NCI-H446 (cell line): ENCODE data around the gene PLEKHA6.

ENCODE experiments used
- DNase-seq, 2 experiments: peaks; one replicate each; lab custom pipeline; 2025; lab: John Stamatoyannopoulos, UW

The PLEKHA6 gene

DNA sequence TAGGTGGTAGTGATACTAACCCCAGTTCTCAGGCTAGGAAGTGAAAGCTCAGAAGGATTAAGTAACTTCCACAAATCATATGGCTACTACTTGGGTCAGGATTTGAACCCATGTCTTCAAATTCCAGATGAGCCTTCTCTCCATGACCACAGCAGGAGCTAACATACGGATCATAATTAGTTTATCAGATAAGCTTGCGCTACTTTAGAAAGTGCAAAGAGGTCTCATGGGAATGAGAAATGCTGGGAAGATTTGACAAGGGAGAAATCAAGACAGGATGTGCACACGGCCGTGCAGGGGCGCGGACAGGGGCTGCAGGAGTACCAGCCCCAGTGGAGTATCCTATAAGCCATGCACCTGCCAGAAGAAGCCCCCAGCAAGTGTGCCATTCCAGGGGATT lies 5.2 kb downstream of the PLEKHA6 start:
- DNase-seq, result no peak

- DNase-seq, result no peak
Observed at GRCh38 chr1:204353213-204353910, 6.4 kb downstream of the PLEKHA6 start.

- peak; percentile 84 to 96 for DNase-seq
Observed at GRCh38 chr1:204350857-204351573, 8.7 kb downstream of the PLEKHA6 start.

GRCh38 chr1:204350312-204350711 lies 9.4 kb downstream of the PLEKHA6 start:
- peak; percentile 19 to 59 for DNase-seq

DNA sequence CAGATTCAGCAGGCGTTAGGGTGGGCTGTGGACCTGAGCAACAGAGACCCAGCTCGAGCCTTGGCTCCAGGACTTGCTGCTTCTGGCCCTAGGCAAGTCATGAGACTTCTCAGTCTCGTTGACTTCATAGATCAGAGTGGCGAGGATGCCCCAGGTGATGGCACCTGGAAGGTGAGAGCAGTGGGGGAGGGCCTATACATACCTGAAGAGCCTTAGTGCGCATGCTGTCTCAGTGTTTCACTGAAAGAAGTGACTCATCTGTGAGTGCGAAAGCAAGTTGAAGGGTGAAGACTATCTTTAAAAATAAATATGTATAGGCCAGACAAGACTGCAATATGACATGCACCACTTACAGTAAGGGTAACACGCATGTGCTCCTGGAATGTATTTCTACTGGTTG lies 10.1 kb downstream of the PLEKHA6 start:
- no peak for DNase-seq

DNA sequence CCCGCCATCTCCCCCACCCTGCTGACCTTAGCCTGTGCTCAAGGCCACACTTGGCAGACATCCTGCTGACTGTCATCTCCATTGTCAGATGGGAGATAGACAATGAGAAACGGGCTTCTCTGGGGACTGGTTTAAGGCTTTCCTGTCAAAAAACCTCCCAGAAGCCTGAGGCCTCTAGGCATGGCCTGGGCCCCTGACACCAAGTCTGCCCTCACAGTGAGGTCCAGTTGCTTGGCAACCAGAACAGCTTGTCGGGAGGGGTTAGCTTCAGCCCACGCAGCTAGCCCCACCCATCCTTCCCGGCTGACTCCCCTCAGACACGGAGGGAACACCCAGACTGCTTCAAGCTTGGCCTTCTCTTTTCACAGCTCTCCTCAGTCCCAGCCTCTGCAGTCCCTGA lies 11.0 kb downstream of the PLEKHA6 start:
- peak in 1 of 2 experiments; percentile 43 for DNase-seq

DNA sequence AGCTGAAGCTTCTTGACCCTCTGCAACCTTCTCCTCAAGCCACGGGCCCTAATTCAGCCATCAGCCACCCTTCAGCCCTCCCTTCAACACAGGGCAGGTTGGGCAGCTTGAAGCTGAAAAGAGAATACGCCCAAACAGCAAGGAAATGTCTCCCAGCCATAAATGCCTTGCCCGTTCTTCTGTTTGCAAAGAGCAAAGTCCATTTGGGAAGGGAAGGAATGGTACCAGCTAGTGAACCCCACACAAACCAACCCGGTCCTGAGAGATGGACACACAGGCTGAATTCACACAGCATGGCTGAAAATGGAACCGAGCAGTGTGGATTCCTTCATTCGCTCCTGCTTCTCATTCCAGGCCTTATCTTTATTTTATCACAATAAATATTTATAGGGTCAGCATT lies 11.5 kb downstream of the PLEKHA6 start:
- DNase-seq, result no peak

- no peak for DNase-seq
Observed at GRCh38 chr1:204345941-204346645, 13.6 kb downstream of the PLEKHA6 start.

GRCh38 chr1:204345438-204345841 lies 14.3 kb downstream of the PLEKHA6 start:
- DNase-seq, result no peak

GRCh38 chr1:204344665-204345355 lies 14.9 kb downstream of the PLEKHA6 start:
- DNase-seq, result peak; percentile 74 to 76

DNA sequence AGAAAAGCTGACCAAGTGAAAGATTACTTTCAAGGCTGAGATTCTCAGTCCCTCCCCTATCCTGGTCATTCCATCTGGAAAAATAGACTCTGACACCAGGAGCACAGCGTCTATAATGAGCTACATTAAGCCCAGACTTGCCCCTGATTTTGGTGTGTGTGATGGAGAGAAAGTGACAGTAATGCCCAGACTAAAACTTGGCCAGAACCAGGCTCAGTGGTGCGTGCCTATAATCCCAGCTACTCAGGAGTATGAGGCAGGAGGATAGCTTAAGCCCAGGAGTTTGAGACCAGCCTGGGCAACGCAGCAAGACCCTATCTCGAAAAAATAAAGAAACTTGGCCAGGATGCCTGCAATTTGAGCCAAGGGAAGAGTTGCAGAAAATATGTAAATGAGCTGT lies 15.9 kb downstream of the PLEKHA6 start:
- DNase-seq, result peak; percentile 41 to 59

- no peak for DNase-seq
Observed at GRCh38 chr1:204343247-204343646, 16.5 kb downstream of the PLEKHA6 start.

GRCh38 chr1:204342310-204342709 lies 17.4 kb downstream of the PLEKHA6 start:
- no peak for DNase-seq

DNA sequence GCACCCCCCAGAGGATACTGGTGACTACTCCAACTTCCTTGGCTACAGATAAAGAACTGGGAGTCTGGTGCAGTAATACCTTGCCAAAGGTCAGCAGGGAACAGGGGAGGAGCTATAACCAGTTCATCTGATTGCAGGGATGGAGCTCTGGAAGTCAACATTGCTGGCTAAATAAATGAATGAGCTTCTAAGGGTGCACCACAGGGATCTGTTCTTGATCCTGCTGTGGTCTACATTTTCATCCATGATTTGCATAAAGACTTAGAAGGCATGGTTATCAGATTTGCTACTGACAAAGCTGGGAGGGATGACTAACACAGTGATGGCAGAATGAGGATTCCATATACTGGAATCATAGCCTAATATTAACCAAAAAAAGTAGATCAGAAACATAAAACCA lies 18.3 kb downstream of the PLEKHA6 start:
- peak in 1 of 2 experiments; percentile 50 for DNase-seq

DNA sequence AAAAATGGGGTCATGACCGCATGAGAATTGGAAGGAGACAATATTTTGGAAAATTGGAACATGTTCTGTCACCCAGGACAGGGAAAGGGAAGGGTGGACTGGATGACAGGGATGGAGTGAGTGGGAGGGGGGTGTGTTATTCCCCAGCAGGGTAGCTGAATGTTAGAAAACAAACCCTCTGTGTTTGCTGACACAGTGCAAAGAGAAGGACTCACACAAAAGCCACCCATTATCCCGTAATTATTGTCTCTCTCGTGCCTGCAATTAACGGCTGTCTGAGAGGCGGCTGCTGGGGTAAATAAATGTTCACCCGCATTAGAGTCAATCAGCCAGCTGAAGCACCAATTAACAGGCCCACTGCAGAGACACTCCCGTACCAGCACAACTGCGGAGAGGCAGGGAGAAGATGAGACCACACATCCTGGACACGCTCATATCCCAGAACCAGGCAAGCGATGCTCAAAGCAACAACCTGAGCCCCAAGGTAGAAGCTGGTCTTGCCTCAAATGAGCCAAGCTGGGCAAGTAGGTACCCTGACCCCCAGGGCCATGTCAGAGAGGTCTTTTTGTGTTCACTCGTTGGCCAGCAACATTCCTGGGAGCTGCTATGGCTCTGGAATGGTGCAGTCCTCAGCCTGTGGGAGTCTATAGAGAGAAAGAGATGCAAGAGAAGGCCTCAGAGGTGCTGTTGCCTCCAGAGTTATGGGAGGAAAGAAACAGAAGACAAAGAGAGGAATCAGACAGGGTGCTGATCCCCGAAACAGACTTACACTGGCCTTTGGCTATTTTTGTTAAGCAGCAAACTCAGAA lies 19.4 kb downstream of the PLEKHA6 start:
- DNase-seq, result no peak

DNA sequence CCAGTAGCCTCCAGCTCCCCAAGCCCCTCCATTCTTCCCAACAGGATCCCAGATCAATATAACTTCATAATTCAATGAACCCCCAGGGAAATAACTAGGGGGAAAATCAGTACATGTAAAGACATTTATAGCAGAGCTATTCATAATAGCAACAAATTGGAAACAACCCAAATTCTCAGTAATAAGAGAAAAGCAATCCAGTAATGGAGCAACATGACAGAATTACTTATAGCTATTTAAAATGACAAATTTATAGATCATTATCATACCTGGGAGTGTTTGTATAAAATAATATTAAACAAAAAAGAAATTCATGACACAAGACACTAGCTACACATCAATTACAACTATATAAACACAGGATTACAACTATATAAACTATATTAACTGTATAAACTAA lies 20.2 kb downstream of the PLEKHA6 start:
- no peak for DNase-seq

GRCh38 chr1:204338997-204339396 lies 20.7 kb downstream of the PLEKHA6 start:
- DNase-seq, result no peak

GRCh38 chr1:204338360-204338759 lies 21.4 kb downstream of the PLEKHA6 start:
- no peak for DNase-seq

DNA sequence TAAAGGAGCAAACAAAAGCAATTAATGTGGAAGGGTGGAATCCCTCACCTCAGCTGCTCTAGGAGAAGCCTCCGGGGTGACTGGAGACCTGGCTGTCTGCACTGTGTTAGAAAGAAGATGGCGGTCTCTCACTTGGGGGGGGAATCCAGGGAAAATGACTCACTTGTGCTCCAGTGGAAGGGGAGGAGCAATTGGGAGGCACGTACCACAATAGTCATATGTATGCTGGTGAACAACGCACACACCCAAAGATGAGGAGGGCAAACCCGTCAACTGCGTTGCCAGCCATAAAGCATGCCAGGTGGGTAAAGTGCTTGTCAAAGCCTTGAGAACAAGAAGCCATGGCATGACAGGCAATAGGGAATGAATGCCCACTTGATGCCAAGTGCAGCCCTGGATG lies 22.1 kb downstream of the PLEKHA6 start:
- no peak for DNase-seq

DNA sequence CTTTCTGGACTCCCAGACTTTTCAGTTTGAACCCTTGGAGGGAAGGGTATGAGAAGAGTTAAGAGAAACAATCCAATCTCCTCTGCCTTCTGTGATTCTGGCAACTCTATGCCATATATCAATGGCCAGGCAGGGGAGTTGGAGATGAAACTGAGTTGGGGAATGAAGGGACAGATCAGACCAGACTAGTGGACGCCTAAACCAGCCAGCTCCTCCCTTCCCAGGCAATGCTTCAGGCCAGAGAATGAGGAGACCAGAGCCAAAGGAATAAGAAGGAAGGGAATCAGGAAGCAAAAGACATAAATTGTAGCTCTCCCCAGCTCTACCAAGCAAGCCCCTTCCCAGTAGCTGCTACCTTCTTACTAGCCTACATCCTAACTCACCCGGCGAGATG lies 22.7 kb downstream of the PLEKHA6 start:
- no peak for DNase-seq

DNA sequence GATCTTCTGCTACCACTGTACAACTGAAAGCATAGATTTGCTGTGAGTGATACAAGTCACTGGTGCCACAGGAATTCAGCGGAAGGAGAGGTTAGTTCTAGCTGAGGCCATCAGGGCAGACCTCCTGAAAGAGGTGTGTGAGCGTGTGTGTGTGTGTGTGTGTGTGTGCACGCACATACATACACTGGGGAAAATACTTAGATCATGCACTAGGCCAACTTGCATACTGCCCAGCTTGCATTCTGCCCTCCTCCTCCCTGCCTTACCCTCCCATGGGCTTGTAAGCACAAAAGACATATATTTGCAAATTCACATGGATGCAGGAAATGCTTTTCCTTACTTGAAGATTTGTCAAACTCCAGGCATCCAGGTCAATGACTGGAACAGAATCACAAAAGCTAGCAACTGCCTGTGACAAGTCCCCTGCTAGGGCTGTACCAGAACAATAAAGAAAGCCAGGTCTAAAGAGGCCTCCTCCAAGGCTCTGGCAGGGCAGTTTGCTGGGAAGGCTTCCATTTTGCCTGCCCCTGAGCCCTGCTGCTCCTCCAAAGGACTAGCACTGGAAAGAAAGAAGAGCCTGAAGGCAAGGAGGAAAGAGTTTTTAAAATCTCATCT lies 23.2 kb downstream of the PLEKHA6 start:
- DNase-seq, result no peak
